Activated CD8-positive, alpha-beta memory T cell treated with anti-CD3 and anti-CD28 coated beads for 36 hours (primary cell): ENCODE data around the gene TMEM26. TPM values are rescaled to one million over a fixed set of nuclear protein-coding genes. Genes with fewer than 3 reads are reported as not detected.

Source experiments
- CTCF ChIA-PET: fragments of 350-600 bp; sonication (Branson Sonifier 250); formaldehyde crosslinking; loops from one replicate; lab custom pipeline; 2021; ENCODE audit warnings: antibody characterized with exemption; lab: Charles Lee
- POLR2A ChIA-PET: fragments of 350-600 bp; sonication (Branson Sonifier 250); formaldehyde crosslinking; loops from one replicate; lab custom pipeline; 2021; ENCODE audit warnings: antibody characterized with exemption; lab: Charles Lee
- total RNA-seq, 2 experiments: library from RNA; stranded (reverse); gene quantifications; one replicate each; pipeline ENCODE4 v1.2.3, GENCODE V29; 2021

Gene TMEM26
- total RNA-seq, 2 experiments from 2014 or later: not detected

DNA sequence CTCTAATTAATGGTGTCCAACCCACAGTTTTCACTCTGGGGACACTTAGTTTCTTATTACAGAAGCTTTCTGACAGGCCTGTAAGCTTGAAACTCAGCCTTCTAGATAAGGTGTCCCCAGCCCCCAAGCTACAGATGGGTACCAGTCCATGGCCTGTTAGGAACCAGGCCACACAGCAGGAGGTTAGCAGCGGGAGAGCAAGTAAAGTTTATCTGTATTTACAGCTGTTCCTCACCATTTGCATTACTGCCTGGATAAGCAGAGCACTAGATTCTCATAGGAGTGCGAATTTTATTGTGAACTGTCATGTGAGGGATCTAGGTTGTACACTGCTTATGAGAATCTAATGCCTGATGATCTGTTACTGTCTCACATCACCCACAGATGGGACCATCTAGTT lies 93.7 kb downstream of the TMEM26 start:
- POLR2A ChIA-PET: no interaction called here
- CTCF ChIA-PET: no interaction called here

DNA sequence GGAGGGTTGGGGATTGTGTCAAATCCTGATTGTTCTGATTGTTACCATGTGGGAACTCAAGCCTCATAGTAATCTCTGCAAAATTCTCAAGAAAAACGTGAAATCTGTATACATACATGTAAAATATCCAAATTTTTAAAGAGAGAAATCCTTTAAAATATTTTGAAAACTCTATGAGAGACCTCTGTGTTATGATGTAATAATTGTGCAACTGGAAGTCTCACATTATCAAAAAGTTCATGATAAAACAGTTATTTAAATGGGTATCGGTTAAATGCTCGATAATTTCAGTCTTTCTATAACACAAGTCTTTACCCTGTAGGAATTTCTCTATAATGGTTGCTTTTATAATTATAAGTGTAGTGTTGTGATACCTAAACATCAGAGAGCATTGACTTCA lies 95.5 kb downstream of the TMEM26 start:
- POLR2A ChIA-PET: no interaction called here
- CTCF ChIA-PET: no interaction called here

Other genes starting within 250 kb of the TMEM26 start
- not detected for gene CABCOCO1, start 209.5 kb upstream of the TMEM26 start, total RNA-seq